GM12892 (cell line): Measurements from ENCODE around the gene CCNK.

Experiments
- POLR2A ChIP-seq: IDR thresholded peaks from 2 replicates; pipeline ENCODE4 v1.6.1; 2011; ENCODE audit warnings: low read depth, low read length, control low read depth
- TAF1 ChIP-seq: IDR thresholded peaks from 2 replicates; pipeline ENCODE4 v1.6.1; 2011; ENCODE audit warnings: low read depth, mild to moderate bottlenecking, control low read depth, low read length, borderline replicate concordance

DNA sequence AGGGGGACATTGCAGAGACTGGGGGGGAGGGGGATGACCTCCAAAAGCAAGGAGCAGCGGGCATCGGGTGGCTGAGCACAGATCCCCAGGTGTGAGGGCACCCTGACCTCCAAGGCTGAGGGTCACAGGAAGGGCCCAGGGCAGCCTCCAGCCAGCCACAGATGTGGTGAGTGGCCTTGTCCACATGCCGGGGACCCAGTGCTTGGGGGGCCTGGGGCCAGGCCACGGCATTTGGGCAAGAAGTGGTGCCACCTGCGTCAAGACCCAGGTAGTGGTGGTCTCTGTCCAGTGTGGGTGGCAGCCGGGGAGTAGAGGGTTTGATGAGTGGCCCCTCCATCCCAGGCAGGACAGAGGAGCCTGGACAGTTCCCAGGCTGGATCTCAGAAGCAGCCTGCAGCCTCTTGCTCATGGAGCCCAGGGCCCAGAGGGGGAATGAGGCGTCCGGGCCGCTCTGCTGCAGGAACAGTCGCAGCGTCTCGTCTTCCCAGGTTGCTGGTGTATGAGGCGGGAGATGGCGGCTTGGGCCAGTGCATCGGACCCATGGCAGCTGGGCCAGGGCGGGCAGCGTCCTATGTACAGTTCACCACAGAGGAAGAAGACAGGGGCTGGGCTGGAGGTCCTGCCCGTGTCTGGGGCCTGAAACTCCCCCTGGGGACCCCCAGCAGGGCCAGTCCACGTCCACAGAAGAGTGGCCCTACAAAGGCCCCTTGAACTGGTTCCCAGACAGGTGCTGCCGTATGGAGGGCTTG is 33.5 kb downstream of the CCNK start:
- TF ChIP-seq POLR2A = no peak
- no peak for TF ChIP-seq TAF1
